ENCODE data around the gene THSD4.
"Not testable (repeated sequence)": the region's sequence is repeated elsewhere in the genome, so short reads cannot be mapped to it uniquely, and the experiment has no call there.

The THSD4 gene

DNA sequence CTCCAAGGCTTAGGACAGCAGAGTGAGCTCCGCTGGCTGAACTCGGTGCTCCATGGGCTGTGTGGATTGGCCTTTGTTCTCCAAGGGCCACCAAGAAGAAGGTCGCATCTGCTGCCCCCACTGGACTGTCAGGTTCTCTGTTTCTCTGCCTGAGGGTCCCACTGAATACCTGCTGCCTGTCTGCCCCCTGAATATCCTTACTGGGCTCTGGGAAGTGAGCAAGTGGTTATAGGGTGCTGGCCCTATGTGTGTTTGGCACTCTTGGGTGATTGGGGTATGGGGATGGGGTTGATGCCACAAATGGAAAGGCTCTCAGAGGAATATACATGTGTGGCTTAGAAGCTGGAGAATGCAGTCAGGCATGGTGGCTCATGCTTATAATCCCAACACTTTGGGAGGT is 82.3 kb downstream of the THSD4 start:
- no peak overlapping the region for H3K4me3 ChIP-seq (ENCODE audit: insufficient read depth, low read depth, low read length, poor library complexity, severe bottlenecking)
- DNase-seq = no peak

DNA sequence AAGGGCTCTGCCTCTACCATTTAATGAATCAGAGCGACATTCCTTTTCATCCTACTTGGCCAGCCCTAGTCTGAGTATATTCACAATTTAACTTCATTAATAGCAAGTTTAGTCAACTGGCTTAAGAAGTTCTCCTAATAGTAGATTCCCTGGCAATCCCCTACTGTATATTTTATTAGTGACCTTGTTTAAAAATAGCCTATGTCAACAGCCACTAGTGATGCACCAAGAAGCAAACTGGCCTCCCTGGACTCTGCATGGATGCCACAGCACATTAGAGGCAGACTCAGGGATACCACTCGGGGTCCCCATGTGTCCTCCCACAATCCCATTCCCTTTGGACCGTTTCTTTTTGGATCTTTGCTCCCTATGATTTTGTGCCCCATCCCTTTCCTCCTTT is 83.6 kb downstream of the THSD4 start:
- H3K4me3 ChIP-seq (ENCODE audit: insufficient read depth, low read depth, low read length, poor library complexity, severe bottlenecking) = no peak overlapping the region
- no peaks in the 10 kb centered on the region for H3K4me1 ChIP-seq (ENCODE audit: control insufficient read depth, insufficient read depth, low read length, poor library complexity, severe bottlenecking)
- H3K36me3 ChIP-seq (ENCODE audit: control insufficient read depth, insufficient read depth, low read length) = no peaks in the 10 kb centered on the region

More for the DNA sequence above, 82.3 kb downstream of the THSD4 start:
- H3K9me3 ChIP-seq (ENCODE audit: control insufficient read depth, low read length) = no peaks in the 10 kb centered on the region
- H3K36me3 ChIP-seq (ENCODE audit: control insufficient read depth, insufficient read depth, low read length) = no peaks in the 10 kb centered on the region
- no peaks in the 10 kb centered on the region for H3K4me1 ChIP-seq (ENCODE audit: control insufficient read depth, insufficient read depth, low read length, poor library complexity, severe bottlenecking)
- H3K27ac ChIP-seq (ENCODE audit: insufficient read depth, low read length, poor library complexity, severe bottlenecking) = no peak overlapping the region
- no peaks in the 10 kb centered on the region for H3K27me3 ChIP-seq (replicated peaks; ENCODE audit: control insufficient read depth, insufficient read depth, low read length, poor library complexity, severe bottlenecking)

GRCh38 chr15:71199384-71200351 is 84.4 kb downstream of the THSD4 start:
- Histone ChIP-seq H3K27me3 (replicated peaks; ENCODE audit: control insufficient read depth, insufficient read depth, low read length, poor library complexity, severe bottlenecking) (no peaks in the 10 kb centered on the region), H3K36me3 (ENCODE audit: control insufficient read depth, insufficient read depth, low read length) (no peaks in the 10 kb centered on the region), H3K4me3 (ENCODE audit: insufficient read depth, low read depth, low read length, poor library complexity, severe bottlenecking) (no peak overlapping the region), H3K9me3 (ENCODE audit: control insufficient read depth, low read length) (no peaks in the 10 kb centered on the region), H3K27ac (ENCODE audit: insufficient read depth, low read length, poor library complexity, severe bottlenecking) (no peak overlapping the region), H3K4me1 (ENCODE audit: control insufficient read depth, insufficient read depth, low read length, poor library complexity, severe bottlenecking) (no peaks in the 10 kb centered on the region)
- no peak for DNase-seq

More for the DNA sequence above, 83.6 kb downstream of the THSD4 start:
- H3K27ac ChIP-seq (ENCODE audit: insufficient read depth, low read length, poor library complexity, severe bottlenecking) = no peak overlapping the region
- no peaks in the 10 kb centered on the region for H3K27me3 ChIP-seq (replicated peaks; ENCODE audit: control insufficient read depth, insufficient read depth, low read length, poor library complexity, severe bottlenecking)
- DNase-seq = no peak
- no peaks in the 10 kb centered on the region for H3K9me3 ChIP-seq (ENCODE audit: control insufficient read depth, low read length)

DNA sequence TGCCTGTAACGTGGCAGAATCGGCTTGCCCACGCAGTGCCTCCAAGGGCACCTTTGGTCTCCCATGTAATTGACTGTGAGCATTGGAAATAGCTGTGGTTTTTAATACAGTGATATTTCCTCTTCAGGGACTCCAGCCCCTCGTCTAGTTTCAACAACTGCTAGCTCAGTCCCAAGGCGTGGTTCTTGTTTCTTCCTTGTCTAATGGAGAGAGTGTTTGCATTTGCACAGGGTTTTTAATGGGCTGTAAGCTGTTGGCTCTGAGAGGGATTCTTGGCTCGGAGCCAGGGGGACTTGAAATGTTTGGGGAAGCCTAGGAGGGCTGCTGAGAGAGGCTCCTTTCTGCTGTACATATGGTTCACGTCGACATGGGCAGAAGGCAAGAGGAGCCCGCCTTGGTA is 86.2 kb downstream of the THSD4 start:
- H3K4me1 ChIP-seq (ENCODE audit: control insufficient read depth, insufficient read depth, low read length, poor library complexity, severe bottlenecking) = no peaks in the 10 kb centered on the region
- no peak for DNase-seq
- H3K4me3 ChIP-seq (ENCODE audit: insufficient read depth, low read depth, low read length, poor library complexity, severe bottlenecking) = no peak overlapping the region
- H3K9me3 ChIP-seq (ENCODE audit: control insufficient read depth, low read length) = no peaks in the 10 kb centered on the region
- no peak overlapping the region for H3K27ac ChIP-seq (ENCODE audit: insufficient read depth, low read length, poor library complexity, severe bottlenecking)
- no peaks in the 10 kb centered on the region for H3K36me3 ChIP-seq (ENCODE audit: control insufficient read depth, insufficient read depth, low read length)
- no peaks in the 10 kb centered on the region for H3K27me3 ChIP-seq (replicated peaks; ENCODE audit: control insufficient read depth, insufficient read depth, low read length, poor library complexity, severe bottlenecking)

GRCh38 chr15:71202712-71203111 is 87.4 kb downstream of the THSD4 start:
- Histone ChIP-seq H3K27ac (ENCODE audit: insufficient read depth, low read length, poor library complexity, severe bottlenecking) (no peak overlapping the region), H3K4me3 (ENCODE audit: insufficient read depth, low read depth, low read length, poor library complexity, severe bottlenecking) (no peak overlapping the region), H3K27me3 (replicated peaks; ENCODE audit: control insufficient read depth, insufficient read depth, low read length, poor library complexity, severe bottlenecking) (no peaks in the 10 kb centered on the region), H3K36me3 (ENCODE audit: control insufficient read depth, insufficient read depth, low read length) (no peaks in the 10 kb centered on the region), H3K9me3 (ENCODE audit: control insufficient read depth, low read length) (no peaks in the 10 kb centered on the region), H3K4me1 (ENCODE audit: control insufficient read depth, insufficient read depth, low read length, poor library complexity, severe bottlenecking) (no peaks in the 10 kb centered on the region)
- DNase-seq = no peak

GRCh38 chr15:71203586-71204474 is 88.6 kb downstream of the THSD4 start:
- H3K36me3 ChIP-seq (ENCODE audit: control insufficient read depth, insufficient read depth, low read length) = no peaks in the 10 kb centered on the region
- no peak overlapping the region for H3K4me3 ChIP-seq (ENCODE audit: insufficient read depth, low read depth, low read length, poor library complexity, severe bottlenecking)
- no peak for DNase-seq
- no peaks in the 10 kb centered on the region for H3K27me3 ChIP-seq (replicated peaks; ENCODE audit: control insufficient read depth, insufficient read depth, low read length, poor library complexity, severe bottlenecking)
- no peaks in the 10 kb centered on the region for H3K9me3 ChIP-seq (ENCODE audit: control insufficient read depth, low read length)
- no peaks in the 10 kb centered on the region for H3K4me1 ChIP-seq (ENCODE audit: control insufficient read depth, insufficient read depth, low read length, poor library complexity, severe bottlenecking)
- H3K27ac ChIP-seq (ENCODE audit: insufficient read depth, low read length, poor library complexity, severe bottlenecking) = no peak overlapping the region

DNA sequence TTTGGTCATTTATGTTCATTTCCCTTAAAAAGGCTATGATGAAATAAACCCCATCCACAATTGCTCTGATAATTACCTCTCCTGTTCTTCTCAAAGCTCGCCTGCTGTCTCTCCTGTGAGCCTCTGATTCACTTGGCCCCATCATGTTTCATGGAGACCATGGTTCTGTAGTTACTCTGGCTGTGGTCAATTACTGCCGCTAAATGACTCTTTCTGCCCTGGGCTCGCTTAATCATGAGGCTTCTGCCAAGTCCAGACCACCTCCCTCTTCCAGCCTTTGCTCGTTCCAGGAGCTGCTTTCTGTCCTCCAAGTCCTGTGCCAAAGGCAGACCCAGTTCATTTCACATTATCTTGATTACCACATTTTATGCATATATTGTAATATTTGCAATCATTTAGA is 91.9 kb downstream of the THSD4 start:
- H3K27ac ChIP-seq (ENCODE audit: insufficient read depth, low read length, poor library complexity, severe bottlenecking) = no peak overlapping the region
- no peak for DNase-seq

DNA sequence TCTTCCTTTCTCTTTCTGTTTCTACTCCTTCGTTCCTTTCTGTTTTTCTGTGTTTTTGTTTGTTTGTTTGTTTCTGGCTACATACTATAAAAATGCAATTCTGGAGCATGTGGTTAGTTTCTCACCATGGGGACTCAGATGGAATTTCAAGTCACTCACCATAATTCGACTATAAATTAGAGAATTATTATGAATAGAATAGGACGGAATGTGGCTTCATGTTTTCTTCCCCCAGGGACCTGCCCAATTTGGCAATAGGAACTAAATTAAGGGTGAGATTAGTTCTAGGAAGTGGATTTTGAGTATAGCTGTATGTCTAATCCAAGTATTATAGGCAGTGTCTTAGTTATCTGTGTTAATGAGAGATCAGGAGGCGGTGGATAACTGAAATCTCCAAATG is 96.9 kb downstream of the THSD4 start:
- no peaks in the 10 kb centered on the region for H3K36me3 ChIP-seq (ENCODE audit: control insufficient read depth, insufficient read depth, low read length)
- H3K27ac ChIP-seq (ENCODE audit: insufficient read depth, low read length, poor library complexity, severe bottlenecking) = no peak overlapping the region

More for the DNA sequence above, 91.9 kb downstream of the THSD4 start:
- H3K9me3 ChIP-seq (ENCODE audit: control insufficient read depth, low read length) = no peaks in the 10 kb centered on the region
- no peaks in the 10 kb centered on the region for H3K27me3 ChIP-seq (replicated peaks; ENCODE audit: control insufficient read depth, insufficient read depth, low read length, poor library complexity, severe bottlenecking)
- H3K4me3 ChIP-seq (ENCODE audit: insufficient read depth, low read depth, low read length, poor library complexity, severe bottlenecking) = no peak overlapping the region
- no peaks in the 10 kb centered on the region for H3K4me1 ChIP-seq (ENCODE audit: control insufficient read depth, insufficient read depth, low read length, poor library complexity, severe bottlenecking)
- no peaks in the 10 kb centered on the region for H3K36me3 ChIP-seq (ENCODE audit: control insufficient read depth, insufficient read depth, low read length)

GRCh38 chr15:71213943-71214342 is 98.7 kb downstream of the THSD4 start:
- not testable (repeated sequence) for H3K36me3 ChIP-seq (ENCODE audit: control insufficient read depth, insufficient read depth, low read length); H3K9me3 ChIP-seq (ENCODE audit: control insufficient read depth, low read length); H3K4me1 ChIP-seq (ENCODE audit: control insufficient read depth, insufficient read depth, low read length, poor library complexity, severe bottlenecking); DNase-seq; H3K4me3 ChIP-seq (ENCODE audit: insufficient read depth, low read depth, low read length, poor library complexity, severe bottlenecking); H3K27ac ChIP-seq (ENCODE audit: insufficient read depth, low read length, poor library complexity, severe bottlenecking); H3K27me3 ChIP-seq (replicated peaks; ENCODE audit: control insufficient read depth, insufficient read depth, low read length, poor library complexity, severe bottlenecking)

More for the DNA sequence above, 96.9 kb downstream of the THSD4 start:
- H3K9me3 ChIP-seq (ENCODE audit: control insufficient read depth, low read length) = no peaks in the 10 kb centered on the region
- DNase-seq = no peak
- H3K4me1 ChIP-seq (ENCODE audit: control insufficient read depth, insufficient read depth, low read length, poor library complexity, severe bottlenecking) = no peaks in the 10 kb centered on the region
- no peaks in the 10 kb centered on the region for H3K27me3 ChIP-seq (replicated peaks; ENCODE audit: control insufficient read depth, insufficient read depth, low read length, poor library complexity, severe bottlenecking)
- H3K4me3 ChIP-seq (ENCODE audit: insufficient read depth, low read depth, low read length, poor library complexity, severe bottlenecking) = no peak overlapping the region

Data from effector memory CD4-positive, alpha-beta T cell (primary cell).